GM18507 (cell line): ENCODE data around the gene DPP7.

Source experiments
- DNase-seq: peaks from one replicate; pipeline ENCODE4 v3.0.0; 2011; ENCODE audit warnings: low read depth; ENCODE audit not compliant: insufficient read length; ENCODE audit errors: extremely low spot score
- FAIRE-seq: peaks from 2 replicates; lab custom pipeline; 2011; peaks lifted over from hg19 to GRCh38; lab: Jason Lieb, UNC

Gene DPP7

GRCh38 chr9:137149363-137149762 lies 34.8 kb upstream of the DPP7 start:
- no peak for FAIRE-seq

GRCh38 chr9:137148661-137149060 lies 34.1 kb upstream of the DPP7 start:
- no peak for FAIRE-seq
- DNase-seq, result no peak

More at GRCh38 chr9:137149363-137149762, 34.8 kb upstream of the DPP7 start:
- no peak for DNase-seq

DNA sequence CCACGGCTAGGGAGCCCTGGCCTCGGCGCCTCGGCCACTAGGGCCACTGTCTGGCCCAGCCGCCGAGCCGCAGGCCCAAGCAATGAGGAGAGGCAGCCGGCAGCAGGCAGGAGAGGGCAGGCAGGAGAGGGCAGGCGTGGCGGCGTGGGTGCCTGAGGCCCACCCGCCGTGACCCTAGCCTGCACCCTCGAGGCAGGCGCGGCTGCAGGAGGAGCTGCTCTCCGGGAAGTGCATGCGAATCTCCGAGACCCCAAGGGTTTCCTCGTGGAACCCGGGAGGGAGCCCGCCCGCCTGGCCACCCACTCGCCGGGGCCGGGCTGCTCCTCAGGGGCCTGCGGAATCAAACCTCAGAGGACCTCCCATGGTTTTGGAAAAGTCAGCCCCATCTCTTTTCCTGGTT lies 33.7 kb upstream of the DPP7 start:
- FAIRE-seq (no peak), DNase-seq (no peak)

DNA sequence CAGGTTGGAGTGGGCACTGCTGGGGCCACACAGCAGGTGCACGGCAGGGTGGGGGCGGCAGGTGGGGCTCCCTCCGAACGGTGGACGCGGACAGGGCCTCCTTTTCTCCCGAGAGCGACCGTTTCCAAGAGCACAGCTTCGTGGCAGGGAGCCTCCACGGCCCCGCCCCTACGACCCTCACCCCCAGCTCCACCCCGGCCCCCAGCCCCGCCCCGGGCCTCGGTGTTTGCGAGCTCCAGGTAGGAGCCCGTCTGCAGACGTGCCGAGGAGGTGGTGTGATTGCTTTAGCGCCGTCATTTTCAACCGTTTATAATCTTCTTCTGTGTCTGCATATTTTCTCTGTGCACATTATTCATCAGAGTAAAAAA lies 33.2 kb upstream of the DPP7 start:
- FAIRE-seq, result no peak
- no peak for DNase-seq

- FAIRE-seq, result no peak
- DNase-seq, result no peak
Measured at GRCh38 chr9:137147091-137147792, 32.7 kb upstream of the DPP7 start.

DNA sequence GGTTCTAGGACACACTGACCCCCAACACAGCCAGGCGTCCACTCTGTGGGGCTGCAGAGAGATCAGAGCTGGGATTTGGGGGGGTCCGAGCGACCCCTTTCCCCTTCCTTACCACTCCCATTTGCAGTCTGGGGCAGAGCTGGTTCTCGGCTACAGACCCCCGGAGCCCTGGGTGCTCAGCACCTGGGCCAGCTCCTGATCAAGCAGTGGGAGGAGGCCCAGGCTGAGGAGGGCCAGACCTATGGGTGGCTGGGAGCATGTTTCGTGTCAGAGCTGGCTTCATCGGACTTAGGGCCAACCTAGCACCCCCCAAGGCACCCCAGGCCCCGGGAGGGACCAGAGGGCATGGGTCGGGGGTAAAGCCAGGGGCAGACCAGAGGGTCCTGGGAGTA lies 32.0 kb upstream of the DPP7 start:
- DNase-seq (no peak), FAIRE-seq (no peak)

DNA sequence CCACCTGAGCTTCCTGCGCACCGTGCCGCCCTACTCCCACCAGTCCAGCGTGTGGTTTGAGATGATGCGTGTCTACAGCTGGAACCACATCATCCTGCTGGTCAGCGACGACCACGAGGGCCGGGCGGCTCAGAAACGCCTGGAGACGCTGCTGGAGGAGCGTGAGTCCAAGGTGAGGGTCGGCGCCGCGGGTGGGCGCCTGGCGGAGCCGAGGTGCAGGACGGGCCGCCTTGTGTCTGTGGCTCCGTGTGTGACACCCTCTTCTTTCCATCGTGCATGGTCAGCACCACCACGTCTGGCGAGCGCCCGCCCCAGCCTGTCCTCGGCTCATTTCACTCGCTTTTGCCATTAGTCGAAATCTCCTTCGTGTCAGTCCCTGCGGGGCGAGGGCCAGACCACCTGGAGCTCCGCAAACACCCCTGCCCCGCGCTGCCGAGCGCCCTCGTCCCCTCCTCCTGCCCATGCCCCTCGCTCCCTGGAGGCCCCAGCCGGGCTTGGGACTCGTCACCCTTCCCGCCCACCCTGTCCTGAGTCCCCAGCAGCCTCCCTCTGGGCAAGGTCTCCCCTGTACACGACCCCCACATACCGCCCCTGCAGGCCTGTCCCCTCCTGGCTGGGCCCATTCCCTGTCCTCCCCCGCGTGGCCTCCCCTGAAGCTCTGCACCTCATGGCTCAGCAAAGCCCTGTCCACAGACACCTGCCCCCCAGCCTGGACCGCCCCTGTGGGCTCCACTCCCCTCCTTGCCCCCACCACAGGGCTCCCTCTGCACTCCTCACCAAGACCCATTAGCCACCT lies 31.4 kb upstream of the DPP7 start:
- DNase-seq (no peak), FAIRE-seq (no peak)

- DNase-seq (no peak), FAIRE-seq (no peak)
Measured at GRCh38 chr9:137143459-137143858, 28.9 kb upstream of the DPP7 start.

DNA sequence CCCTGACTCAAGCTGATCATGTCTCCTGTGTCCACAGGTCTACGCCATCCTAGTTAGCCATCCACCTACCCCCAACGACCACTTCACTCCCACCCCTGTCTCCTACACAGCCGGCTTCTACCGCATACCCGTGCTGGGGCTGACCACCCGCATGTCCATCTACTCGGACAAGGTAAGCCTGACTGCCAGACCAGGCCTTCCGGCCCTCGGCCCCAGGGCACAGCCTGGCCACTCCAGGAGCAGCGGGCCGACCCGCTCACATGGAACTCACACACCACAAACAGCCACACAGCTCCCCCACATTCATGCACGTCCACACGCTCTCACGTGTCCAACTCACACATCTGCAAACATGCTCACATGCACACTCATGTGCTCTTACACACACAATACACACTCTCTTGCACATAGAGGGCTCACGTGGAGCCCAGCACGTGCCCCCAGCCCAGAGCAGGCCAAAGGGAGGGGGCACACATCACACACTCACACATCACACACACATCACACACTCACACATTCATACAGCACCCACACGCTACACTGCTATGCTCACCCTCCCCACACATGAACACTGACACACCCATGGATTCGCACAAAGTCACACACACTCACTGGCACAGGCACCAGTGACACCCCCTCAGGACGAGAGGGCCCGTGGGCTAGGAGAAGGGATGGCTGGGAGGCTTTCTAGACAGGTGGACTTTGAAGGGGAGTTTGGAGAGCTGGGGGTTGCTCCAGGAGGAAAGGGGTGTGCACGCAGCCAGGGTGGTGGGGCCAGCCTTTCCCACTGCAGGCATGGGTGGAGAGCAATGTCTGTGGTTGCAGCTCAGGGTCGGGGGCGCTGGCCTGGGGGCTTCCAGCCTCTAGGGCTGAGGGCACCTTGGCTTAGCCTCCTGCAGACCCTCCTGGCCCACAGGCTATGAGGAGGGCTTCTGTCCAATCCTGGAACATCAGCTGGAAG lies 27.7 kb upstream of the DPP7 start:
- no peak for DNase-seq
- FAIRE-seq, result no peak

GRCh38 chr9:137141050-137141810 lies 26.7 kb upstream of the DPP7 start:
- DNase-seq (no peak), FAIRE-seq (no peak)

DNA sequence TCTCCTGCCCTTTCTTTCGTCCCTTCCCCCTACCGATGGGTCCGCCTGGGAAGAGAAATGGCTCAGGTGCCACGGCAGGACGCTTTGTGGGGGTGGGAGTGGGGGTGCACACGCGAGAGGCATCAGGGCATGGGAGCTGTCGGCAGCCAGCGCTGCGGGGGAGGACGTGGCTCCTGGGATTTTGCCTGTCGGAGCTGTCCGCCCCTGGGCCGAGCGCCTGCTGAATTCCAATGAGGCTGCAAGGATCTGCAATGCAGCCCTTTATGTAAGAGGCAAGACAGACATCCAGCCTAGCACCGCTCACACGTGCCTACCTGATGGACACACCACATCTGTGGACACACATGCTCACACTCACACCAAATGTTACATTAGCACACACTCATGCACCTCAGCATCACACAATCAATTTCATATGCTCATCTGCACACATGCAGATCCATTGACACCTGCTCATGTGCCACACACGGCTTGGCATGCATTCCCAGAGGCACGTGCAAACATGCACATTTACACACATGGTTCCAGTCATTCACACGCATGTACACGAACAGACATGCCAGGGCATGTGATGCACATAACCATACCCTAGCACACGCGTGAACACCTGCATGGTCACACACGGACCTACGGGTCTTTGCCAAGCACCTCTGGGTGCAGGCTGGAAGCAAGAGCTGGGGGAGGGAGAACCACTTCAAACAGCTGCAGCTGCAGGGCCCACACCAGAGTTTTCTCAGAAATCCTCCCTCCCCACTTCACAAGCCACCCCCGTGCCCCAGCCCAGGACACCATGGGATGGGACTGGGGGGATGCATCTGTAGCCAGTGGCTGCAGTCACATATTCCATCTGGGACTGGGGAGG lies 25.8 kb upstream of the DPP7 start:
- DNase-seq (no peak), FAIRE-seq (no peak)

- no peak for FAIRE-seq
- no peak for DNase-seq
Measured at GRCh38 chr9:137139468-137140150, 25.1 kb upstream of the DPP7 start.

DNA sequence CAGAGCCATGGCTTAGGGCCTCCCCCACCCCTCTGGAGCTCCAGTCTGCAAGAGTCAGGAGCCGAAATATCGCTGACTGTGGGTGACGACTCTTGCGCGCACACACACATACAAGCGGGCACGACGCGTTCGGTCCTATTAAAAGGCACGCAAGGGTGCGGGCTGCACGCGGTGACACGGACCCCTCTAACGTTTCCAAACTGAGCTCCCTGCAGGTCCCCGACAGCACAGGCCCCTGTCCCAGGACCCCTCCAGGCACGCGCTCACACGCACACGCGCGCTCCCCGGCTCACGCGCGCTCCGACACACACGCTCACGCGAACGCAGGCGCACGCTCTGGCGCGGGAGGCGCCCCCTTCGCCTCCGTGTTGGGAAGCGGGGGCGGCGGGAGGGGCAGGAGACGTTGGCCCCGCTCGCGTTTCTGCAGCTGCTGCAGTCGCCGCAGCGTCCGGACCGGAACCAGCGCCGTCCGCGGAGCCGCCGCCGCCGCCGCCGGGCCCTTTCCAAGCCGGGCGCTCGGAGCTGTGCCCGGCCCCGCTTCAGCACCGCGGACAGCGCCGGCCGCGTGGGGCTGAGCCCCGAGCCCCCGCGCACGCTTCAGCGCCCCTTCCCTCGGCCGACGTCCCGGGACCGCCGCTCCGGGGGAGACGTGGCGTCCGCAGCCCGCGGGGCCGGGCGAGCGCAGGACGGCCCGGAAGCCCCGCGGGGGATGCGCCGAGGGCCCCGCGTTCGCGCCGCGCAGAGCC lies 24.4 kb upstream of the DPP7 start, which contains the start of gene GRIN1:
TSS of gene GRIN1 (plus strand) at position 433 of the 746 bp plus-strand sequence. CDS start 333 bp downstream, outside the sequence.
- FAIRE-seq (no peak), DNase-seq (no peak)

- no peak for FAIRE-seq
- DNase-seq, result no peak
Measured at GRCh38 chr9:137138058-137138721, 23.7 kb upstream of the DPP7 start.

- no peak for DNase-seq
Measured at GRCh38 chr9:137136881-137137607, 22.5 kb upstream of the DPP7 start.

DNA sequence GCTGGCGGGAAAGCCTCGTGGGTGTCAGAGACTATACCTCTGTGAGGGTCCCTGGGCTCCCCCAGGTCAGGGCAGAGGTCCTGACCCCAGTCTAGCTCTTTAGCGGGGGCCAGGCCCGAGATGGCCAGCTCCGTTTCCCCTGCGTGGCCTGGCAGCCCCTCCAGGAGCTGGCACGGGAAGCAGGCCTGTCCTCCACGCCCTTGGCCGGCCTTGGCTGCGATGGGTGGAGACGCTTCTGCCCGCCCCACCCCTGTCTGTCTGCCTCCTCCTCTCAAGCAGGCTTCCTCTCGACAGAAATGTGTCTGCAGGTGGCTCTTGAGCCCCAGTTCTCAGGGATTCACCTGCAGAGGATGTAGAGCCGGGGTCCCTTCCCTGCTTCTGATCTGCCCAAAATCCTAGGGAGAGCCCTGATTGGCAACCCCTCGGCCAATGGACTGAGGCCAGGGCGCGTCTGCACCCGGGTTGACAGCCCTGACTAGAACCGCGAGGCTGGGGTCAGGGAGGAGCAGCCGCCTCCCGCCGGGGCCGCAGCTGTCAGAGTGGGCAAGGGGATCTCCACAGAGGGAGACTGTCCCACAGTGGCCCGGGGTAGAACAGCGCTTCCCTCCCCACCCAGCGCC lies 21.8 kb upstream of the DPP7 start:
- no peak for DNase-seq

More at GRCh38 chr9:137136881-137137607, 22.5 kb upstream of the DPP7 start:
- FAIRE-seq, result no peak

More for the DNA sequence above, 21.8 kb upstream of the DPP7 start:
- FAIRE-seq, result no peak
